H1 (cell line): ENCODE results near the gene SND1. TPM values are rescaled to one million over a fixed set of nuclear protein-coding genes. Genes with fewer than 3 reads are reported as not detected.

Experiments used
- CTCF ChIA-PET: fragments of 300-600 bp; sonication (Branson Sonifier 250); formaldehyde crosslinking; loops from one replicate; lab custom pipeline; 2021; ENCODE audit not compliant: partially characterized antibody; lab: Charles Lee
- POLR2A ChIA-PET: fragments of 300-600 bp; sonication (Branson Sonifier 250); formaldehyde crosslinking; loops from one replicate; lab custom pipeline; 2021; ENCODE audit warnings: inconsistent platforms; ENCODE audit not compliant: partially characterized antibody; lab: Charles Lee
- DNase-seq, 2 experiments: peaks; one replicate each; pipeline versions ENCODE4 v3.0.0 to v3.0.0-alpha.2; 2010 to 2022; ENCODE audit warnings: low spot score in 2 of 2, low read depth in 1 of 2, mixed read lengths in 1 of 2
- FAIRE-seq: peaks from 2 replicates; lab custom pipeline; 2011; peaks lifted over from hg19 to GRCh38; lab: Jason Lieb, UNC
- H2AFZ ChIP-seq: 2 replicates; pipeline ENCODE4 v1.8.1; 2012; ENCODE audit warnings: low read length, inconsistent platforms
- H2AK5ac ChIP-seq: 2 replicates; pipeline ENCODE4 v1.6.1; 2013; ENCODE audit warnings: low read depth, low read length
- H2BK120ac ChIP-seq: replicated peaks from 2 replicates; pipeline ENCODE3; 2013; ENCODE audit warnings: low read depth, low read length, inconsistent platforms
- H2BK12ac ChIP-seq: 2 replicates; pipeline ENCODE4 v1.6.1; 2013; ENCODE audit warnings: low read depth, low read length
- H2BK15ac ChIP-seq: 2 replicates; pipeline ENCODE4 v1.6.1; 2013; ENCODE audit warnings: low read length
- H2BK20ac ChIP-seq: 2 replicates; pipeline ENCODE4 v1.6.1; 2013; ENCODE audit warnings: low read length
- H2BK5ac ChIP-seq: 2 replicates; pipeline ENCODE4 v1.6.1; 2013; ENCODE audit warnings: low read depth, low read length
- H3K14ac ChIP-seq: 2 replicates; pipeline ENCODE4 v1.6.1; 2013; ENCODE audit warnings: inconsistent platforms; ENCODE audit not compliant: insufficient read length
- H3K18ac ChIP-seq: 2 replicates; pipeline ENCODE4 v1.6.1; 2013; ENCODE audit warnings: low read length; ENCODE audit errors: extremely low read depth
- H3K23ac ChIP-seq: 2 replicates; pipeline ENCODE4 v1.6.1; 2013; ENCODE audit warnings: inconsistent platforms; ENCODE audit not compliant: insufficient read length
- H3K23me2 ChIP-seq: 2 replicates; pipeline ENCODE4 v1.6.1; 2013; ENCODE audit warnings: low read depth, low read length
- H3K27ac ChIP-seq: 2 replicates; pipeline ENCODE4 v1.6.1; 2011; ENCODE audit warnings: low read depth, low read length, inconsistent platforms
- H3K27me3 ChIP-seq, 4 experiments: replicated peaks in 1 of 4; 1 replicate in 1 of 4; 2 replicates in 3 of 4; pipeline versions ENCODE4 v1.6.1 to v1.8.1; 2011 to 2013; ENCODE audit warnings: low read length in 3 of 4, mild to moderate bottlenecking in 3 of 4, inconsistent platforms in 2 of 4, mixed read lengths in 2 of 4, moderate library complexity in 1 of 4; ENCODE audit not compliant: control insufficient read depth in 3 of 4, insufficient read depth in 3 of 4; ENCODE audit errors: extremely low read depth in 1 of 4
- H3K36me3 ChIP-seq, 4 experiments: 2 replicates each; pipeline versions ENCODE4 v1.6.1 to v1.8.1; 2011 to 2013; ENCODE audit warnings: mild to moderate bottlenecking in 4 of 4, low read length in 3 of 4, moderate library complexity in 2 of 4, control low read depth in 1 of 4, inconsistent platforms in 1 of 4; ENCODE audit not compliant: insufficient read depth in 4 of 4, control insufficient read depth in 2 of 4
- H3K4ac ChIP-seq: replicated peaks from 2 replicates; pipeline ENCODE3; 2013; ENCODE audit warnings: low read length, low read depth, mixed read lengths, inconsistent platforms; ENCODE audit not compliant: insufficient read length
- H3K4me1 ChIP-seq, 4 experiments: replicated peaks in 1 of 4; 1 replicate in 1 of 4; 2 replicates in 3 of 4; pipeline versions ENCODE4 v1.6.1 to v1.8.1; 2011 to 2013; ENCODE audit warnings: low read length in 3 of 4, inconsistent platforms in 2 of 4, mixed read lengths in 1 of 4; ENCODE audit not compliant: insufficient read depth in 4 of 4, control insufficient read depth in 3 of 4
- H3K4me2 ChIP-seq, 2 experiments: 2 replicates each; pipeline versions ENCODE4 v1.6.1 to v1.8.1; 2011 to 2013; ENCODE audit warnings: low read depth in 2 of 2, low read length in 2 of 2, control low read depth in 1 of 2, inconsistent platforms in 1 of 2, mild to moderate bottlenecking in 1 of 2; ENCODE audit not compliant: insufficient read depth in 1 of 2
- H3K4me3 ChIP-seq, 4 experiments: fragments of 200-600, 300-600 bp in 1 of 4; sonication (generic), shearing (Covaris generic), sonication (Bioruptor Twin) in 1 of 4; 2 replicates each; pipeline versions ENCODE4 v1.5.1 to v1.8.1; 2011 to 2016; ENCODE audit warnings: low read length in 4 of 4, low read depth in 3 of 4, control low read depth in 2 of 4, inconsistent platforms in 2 of 4, mild to moderate bottlenecking in 2 of 4, mixed read lengths in 1 of 4, moderate library complexity in 1 of 4; ENCODE audit not compliant: insufficient read depth in 2 of 4; ENCODE audit errors: extremely low read depth in 1 of 4
- H3K56ac ChIP-seq: replicated peaks from 2 replicates; pipeline ENCODE3; 2013; ENCODE audit warnings: low read depth, mild to moderate bottlenecking, mixed read lengths, low read length, inconsistent platforms; ENCODE audit not compliant: insufficient read length
- H3K79me1 ChIP-seq: 2 replicates; pipeline ENCODE4 v1.6.1; 2013; ENCODE audit warnings: low read depth, low read length, control low read depth
- H3K79me2 ChIP-seq, 2 experiments: 2 replicates each; pipeline versions ENCODE4 v1.6.1 to v1.8.1; 2012 to 2013; ENCODE audit warnings: low read length in 2 of 2, mild to moderate bottlenecking in 2 of 2, inconsistent platforms in 1 of 2; ENCODE audit not compliant: insufficient read depth in 2 of 2, control insufficient read depth in 1 of 2
- H3K9ac ChIP-seq, 4 experiments: replicated peaks in 1 of 4; 1 replicate in 1 of 4; 2 replicates in 3 of 4; pipeline versions ENCODE4 v1.6.1 to v1.8.1; 2011 to 2013; ENCODE audit warnings: low read depth in 3 of 4, low read length in 3 of 4, control low read depth in 2 of 4, mild to moderate bottlenecking in 2 of 4, moderate library complexity in 2 of 4, inconsistent platforms in 1 of 4; ENCODE audit errors: extremely low read depth in 1 of 4
- H3K9me3 ChIP-seq, 2 experiments: 2 replicates each; pipeline versions ENCODE4 v1.6.1 to v1.8.1; 2012 to 2013; ENCODE audit warnings: mild to moderate bottlenecking in 2 of 2, moderate library complexity in 2 of 2, control low read depth in 1 of 2, inconsistent platforms in 1 of 2, low read depth in 1 of 2, low read length in 1 of 2, mixed read lengths in 1 of 2; ENCODE audit not compliant: insufficient read depth in 2 of 2
- H4K20me1 ChIP-seq, 2 experiments: replicated peaks in 1 of 2; 2 replicates each; pipeline versions ENCODE3 to v1.8.1; 2011 to 2013; ENCODE audit warnings: inconsistent platforms in 2 of 2, low read length in 2 of 2, mild to moderate bottlenecking in 1 of 2; ENCODE audit not compliant: insufficient read depth in 2 of 2, control insufficient read depth in 1 of 2
- H4K5ac ChIP-seq: 2 replicates; pipeline ENCODE4 v1.6.1; 2013; ENCODE audit warnings: low read length, low read depth, mixed read lengths, inconsistent platforms; ENCODE audit not compliant: insufficient read length
- H4K8ac ChIP-seq: 2 replicates; pipeline ENCODE4 v1.8.0; 2013; ENCODE audit warnings: mild to moderate bottlenecking, moderate library complexity, low read length, inconsistent platforms; ENCODE audit not compliant: insufficient read depth; ENCODE audit errors: extremely low read depth
- H4K91ac ChIP-seq: replicated peaks from 2 replicates; pipeline ENCODE3; 2013; ENCODE audit warnings: low read length, mixed read lengths, inconsistent platforms; ENCODE audit not compliant: insufficient read length
- MAFK ChIP-seq: IDR thresholded peaks from 2 replicates; pipeline ENCODE4 v1.6.1; 2012; ENCODE audit warnings: low read depth, mild to moderate bottlenecking, improper control_type of control experiment, low read length
- SRF ChIP-seq: IDR thresholded peaks from 2 replicates; pipeline ENCODE4 v1.6.1; 2011; ENCODE audit warnings: mild to moderate bottlenecking, low read depth, low read length, moderate library complexity
- SUZ12 ChIP-seq: fragments of 200-600 bp; sonication (generic); IDR thresholded peaks from 2 replicates; pipeline ENCODE4 v1.6.1; 2012; ENCODE audit warnings: mild to moderate bottlenecking, inconsistent platforms, low read length, moderate library complexity, mixed read lengths
- WGBS, 2 experiments: shearing (Covaris generic) in 1 of 2; methylation state at CpG; one replicate each; pipeline versions ENCODE4 v1.1.6 to v1.1.7; 2013 to 2015; ENCODE audit warnings: low lambda C conversion rate in 2 of 2, mixed read lengths in 2 of 2, inconsistent platforms in 1 of 2, low coverage in 1 of 2, missing lambda C conversion rate in 1 of 2; ENCODE audit not compliant: insufficient replicate concordance in 2 of 2, insufficient coverage in 1 of 2, insufficient read length in 1 of 2; ENCODE audit errors: extremely low coverage in 1 of 2, missing lambda C conversion rate in 1 of 2; 5-methylcytosine and 5-hydroxymethylcytosine counted together
- polyA plus RNA-seq, 7 experiments: library from polyadenylated mRNA; depleted of rRNA in 3 of 7; stranded (reverse) in 5 of 7; unstranded in 2 of 7; fragments of >200 nt in 5 of 7; fragments of 200-250 nt in 2 of 7; gene quantifications; 1 replicate in 5 of 7; 2 replicates in 1 of 7; 4 replicates in 1 of 7; pipeline versions ENCODE4 v1.2.1 to v1.2.3, GENCODE V29; 2011 to 2013; ENCODE audit warnings: missing spikeins in 2 of 7, mixed read lengths in 2 of 7
- total RNA-seq: library from RNA; stranded (reverse); fragmentation: NEBNext Ultra II Directional; extraction: Animal tissue kit (Norgen Biotek cat#: 25700); gene quantifications from 2 replicates; pipeline ENCODE4 v1.2.1, GENCODE V29; 2021

SND1 gene
- total and polyA plus RNA-seq, 2 of the 8 experiments (the other 6 are each of a cell fraction or from before 2014, with no cell fraction given): 122 to 290 TPM

GRCh38 chr7:127908430-127909258 lies 256.6 kb downstream of the SND1 start:
- Histone ChIP-seq H3K79me2 (peaks cover 0 to 17% of the 10 kb centered on the region in 2 experiments; a peak in 1 of 4 replicates), H3K79me1 (no peaks in the 10 kb centered on the region; the same call in 1 of the 2 replicates), H3K4me2 (no peak overlapping the region), H2AFZ (no peak overlapping the region), H2BK20ac (no peak overlapping the region), H2BK12ac (no peak overlapping the region), H2AK5ac (no peak overlapping the region), H3K18ac (no peak overlapping the region), H3K4ac (no peak overlapping the region), H4K5ac (no peak overlapping the region), H4K91ac (no peak overlapping the region), H2BK120ac (no peak overlapping the region), H3K23ac (no peak overlapping the region), H3K4me1 (peaks cover 0 to 14% (median 11%) of the 10 kb centered on the region in 4 experiments; a peak in 6 of 7 replicates), H4K8ac (no peak overlapping the region), H2BK15ac (no peak overlapping the region), H3K56ac (no peak overlapping the region), H3K9me3 (no peaks in the 10 kb centered on the region), H4K20me1 (peaks cover 0 to 3% of the 10 kb centered on the region in 2 experiments), H3K23me2 (no peaks in the 10 kb centered on the region), H3K27me3 (no peaks in the 10 kb centered on the region), H3K14ac (no peak overlapping the region), H3K27ac (no peak overlapping the region), H3K36me3 (peaks cover 0 to 4% (median 0%) of the 10 kb centered on the region in 4 experiments; a peak in 3 of 8 replicates), H2BK5ac (no peak overlapping the region), H3K9ac (no peak overlapping the region), H3K4me3 (no peak overlapping the region)
- POLR2A ChIA-PET: interaction anchor here (1.0 kb wide), 1 partner anchor 30 kb away, joined by 3 read pairs; no protein-coding TSS in a partner anchor
- 89% methylated on average over 4 of the region's 4 CpGs; no CpG with 5 or more reads in 1 of the 2 experiments for WGBS, 2 experiments
- FAIRE-seq (no peak), DNase-seq (no peak)
- CTCF ChIA-PET: interaction anchor here (0.6 to 1.2 kb wide), 5 partner anchors 12 to 160 kb away, joined by 3 to 5 read pairs (median 3); no protein-coding TSS in a partner anchor
- TF ChIP-seq MAFK: no peak
- TF ChIP-seq SUZ12: no peak
- TF ChIP-seq SRF: no peak
